Measurements from ENCODE around the gene BNIP5.

BNIP5 gene, protein sequence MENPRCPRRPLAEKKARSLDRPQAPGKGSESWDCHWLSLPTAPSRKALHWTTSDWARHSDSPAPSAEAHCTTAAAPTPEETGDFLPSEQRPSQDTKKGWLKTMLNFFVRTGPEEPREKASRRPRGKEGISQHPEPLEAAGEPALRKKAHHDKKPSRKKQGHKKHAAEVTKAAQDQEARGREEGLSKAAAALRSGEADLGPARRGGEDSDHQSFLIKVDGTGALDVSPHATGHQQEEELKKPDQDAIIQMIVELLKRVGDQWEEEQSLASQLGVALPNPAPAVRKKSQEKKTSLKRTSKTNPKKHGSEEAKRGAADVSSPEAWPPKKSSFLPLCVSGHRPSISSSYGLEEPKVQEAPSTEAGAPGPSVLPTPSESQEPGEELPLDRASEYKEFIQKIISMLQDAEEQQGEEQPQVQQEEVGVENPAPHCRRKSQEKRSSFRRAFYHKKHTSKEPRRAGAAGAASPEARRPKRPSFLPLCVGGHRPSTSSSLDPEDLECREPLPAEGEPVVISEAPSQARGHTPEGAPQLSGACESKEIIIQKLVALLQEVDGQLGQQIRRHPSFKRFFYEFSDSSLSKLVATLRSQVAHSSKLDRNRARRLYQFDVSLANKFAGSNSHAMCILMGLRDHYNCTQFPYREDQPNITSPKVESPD

DNA sequence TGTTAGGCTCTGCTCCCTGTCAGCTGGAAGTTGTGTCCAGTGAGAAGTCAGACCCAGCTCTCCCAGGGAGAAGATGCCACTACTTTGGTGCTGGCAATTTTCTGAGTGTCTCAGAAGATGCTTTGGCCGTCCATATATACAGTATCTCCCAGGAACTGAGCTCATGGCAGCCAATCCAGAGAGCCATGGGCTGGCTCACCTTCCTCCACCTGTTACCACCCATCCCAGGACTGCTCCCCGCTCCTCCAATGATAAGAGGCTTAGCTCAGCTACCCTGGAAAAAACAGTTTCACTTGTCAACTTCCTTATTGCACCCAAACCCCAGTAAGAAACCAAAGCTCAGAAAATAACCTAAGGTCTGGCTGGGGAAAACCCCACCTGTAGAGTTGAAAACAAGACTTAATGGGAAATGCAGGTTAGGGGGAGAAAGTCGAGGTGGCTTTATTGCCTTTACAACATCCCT is at the start of gene BNIP5:
TSS of gene BNIP5 (minus strand) at position 110 of the 463 bp plus-strand sequence. CDS start 6,198 bp downstream, outside the sequence.
- DNase-seq, result no peak

- no peak for DNase-seq
Measured at GRCh38 chr6:36384095-36384494, 47.4 kb upstream of the BNIP5 start.

DNA sequence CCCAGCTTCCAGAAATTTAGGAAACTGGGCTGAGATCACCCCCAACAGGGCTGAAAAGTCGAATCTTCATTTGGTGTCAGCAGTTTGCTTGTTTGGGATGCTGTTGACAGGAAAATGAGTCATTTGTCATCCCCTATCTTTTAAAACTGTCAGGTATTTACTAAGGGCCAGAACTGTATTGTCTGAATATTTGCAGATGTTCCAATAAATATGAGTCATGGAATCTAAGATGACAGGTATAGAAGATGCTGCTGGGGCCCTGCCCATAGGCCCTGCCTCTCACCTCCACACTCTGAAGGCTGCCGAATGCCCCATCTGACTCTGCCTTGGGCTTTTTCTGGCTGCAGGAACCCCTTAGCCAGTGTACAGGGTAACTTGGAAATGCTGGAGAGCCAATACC is 46.9 kb upstream of the BNIP5 start:
- DNase-seq, result peak; percentile 16 to 54

DNA sequence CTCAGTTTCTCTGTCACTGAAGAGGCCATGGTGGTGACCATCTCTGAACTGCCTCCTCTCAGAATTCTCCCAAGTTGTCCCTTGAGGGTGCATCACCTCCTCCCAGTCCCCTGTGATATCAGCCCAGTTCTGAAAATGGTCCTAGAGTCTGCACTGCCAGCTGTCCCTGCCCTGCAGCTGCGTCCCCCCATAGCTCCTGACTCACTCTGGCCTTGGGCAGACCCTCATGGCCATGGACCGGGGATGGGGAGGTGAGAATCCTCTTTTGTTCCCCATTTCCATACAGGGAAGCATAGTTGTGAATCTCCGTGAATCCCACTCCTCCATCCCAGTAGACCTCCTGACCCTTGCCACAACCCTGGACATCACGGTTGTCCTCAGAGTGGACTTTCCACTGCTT is 46.3 kb upstream of the BNIP5 start:
- no peak for DNase-seq

- no peak for DNase-seq
Measured at GRCh38 chr6:36381502-36382389, 45.1 kb upstream of the BNIP5 start.

DNA sequence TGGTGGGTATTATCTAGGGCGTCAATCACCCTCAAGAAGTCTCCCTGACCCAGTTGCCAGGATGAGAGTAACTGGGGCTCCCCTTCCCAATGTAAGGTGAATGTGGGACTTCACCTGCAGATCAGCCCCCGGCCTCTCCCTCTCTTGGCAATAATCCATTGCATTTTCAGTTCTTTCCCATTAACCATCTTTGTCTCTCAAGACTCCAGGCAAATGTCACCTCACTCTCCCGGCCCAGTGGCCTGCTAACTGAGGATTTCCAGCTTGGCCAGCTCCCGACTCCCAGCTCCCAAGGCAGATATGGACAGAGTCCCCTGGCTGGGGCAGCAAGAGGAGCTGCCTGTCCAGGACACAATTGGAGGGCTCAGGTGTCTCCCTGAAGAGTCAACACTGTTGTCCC is 43.5 kb upstream of the BNIP5 start:
- no peak for DNase-seq

DNA sequence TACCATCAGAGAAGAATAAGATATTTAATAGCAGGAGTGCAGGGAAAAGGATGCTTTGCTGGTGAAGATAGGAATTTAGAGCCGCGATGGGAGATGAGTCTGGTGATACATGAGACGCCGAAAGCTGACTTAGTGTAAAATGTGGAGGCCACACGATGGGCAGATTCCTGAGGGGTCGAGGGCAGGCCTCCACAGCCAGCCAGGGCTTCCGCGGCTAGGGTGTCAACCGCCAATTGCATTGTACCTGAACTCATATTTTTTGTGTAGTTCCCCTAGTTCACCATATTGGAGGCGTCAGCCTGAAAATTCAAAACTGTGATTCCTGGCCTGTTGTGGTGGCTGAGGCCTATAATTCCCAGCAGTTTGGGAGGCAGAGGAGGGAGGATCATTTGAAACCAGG is 42.2 kb upstream of the BNIP5 start:
- DNase-seq, result no peak

- no peak for DNase-seq
Measured at GRCh38 chr6:36378243-36378920, 41.7 kb upstream of the BNIP5 start.

GRCh38 chr6:36377594-36377993 is 40.9 kb upstream of the BNIP5 start:
- no peak for DNase-seq

- DNase-seq, result no peak
Measured at GRCh38 chr6:36376742-36377141, 40.1 kb upstream of the BNIP5 start.

DNA sequence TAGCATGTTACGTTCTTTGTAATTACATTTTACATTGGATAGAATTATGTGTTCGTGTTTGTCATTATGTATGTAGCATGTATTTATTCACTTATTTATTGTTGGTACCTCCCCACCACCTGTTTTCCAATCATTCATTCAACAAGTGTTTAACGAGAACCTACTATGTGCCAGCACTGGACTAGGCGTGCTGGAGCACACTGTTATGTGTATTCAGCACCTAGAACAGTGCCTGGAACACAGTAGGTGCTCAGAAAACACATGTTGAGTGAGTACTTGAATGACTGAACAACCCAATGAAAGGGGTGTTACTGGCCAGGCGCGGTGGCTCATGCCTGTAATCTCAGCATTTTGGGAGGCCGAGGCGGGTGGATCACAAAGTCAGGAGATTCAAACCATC is 39.5 kb upstream of the BNIP5 start:
- DNase-seq, result no peak

DNA sequence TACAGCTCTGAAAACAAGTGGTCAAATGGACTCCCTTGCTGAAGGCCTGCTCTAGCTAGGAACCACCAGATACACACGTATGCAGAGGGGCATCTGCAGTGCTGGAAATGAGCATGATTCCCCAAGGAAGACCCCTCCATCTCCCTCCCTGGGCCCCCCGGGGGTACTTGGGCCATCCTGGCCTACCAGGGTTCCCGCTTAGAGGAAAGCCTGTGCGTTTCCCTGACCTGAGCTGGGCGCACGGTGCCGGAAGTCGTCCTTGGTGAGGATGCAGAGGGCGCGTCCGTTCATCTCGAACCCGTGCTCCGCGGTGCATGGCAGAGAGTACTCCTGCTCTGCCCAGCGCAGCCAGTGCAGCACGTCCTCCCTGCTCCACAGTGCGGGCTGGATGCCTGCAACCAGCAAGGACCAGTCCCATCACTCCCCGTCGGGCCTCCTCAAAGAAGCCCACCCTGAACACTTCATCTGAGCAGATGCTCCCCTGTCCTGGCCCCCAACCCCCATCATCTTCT is 39.0 kb upstream of the BNIP5 start:
- DNase-seq, result no peak

DNA sequence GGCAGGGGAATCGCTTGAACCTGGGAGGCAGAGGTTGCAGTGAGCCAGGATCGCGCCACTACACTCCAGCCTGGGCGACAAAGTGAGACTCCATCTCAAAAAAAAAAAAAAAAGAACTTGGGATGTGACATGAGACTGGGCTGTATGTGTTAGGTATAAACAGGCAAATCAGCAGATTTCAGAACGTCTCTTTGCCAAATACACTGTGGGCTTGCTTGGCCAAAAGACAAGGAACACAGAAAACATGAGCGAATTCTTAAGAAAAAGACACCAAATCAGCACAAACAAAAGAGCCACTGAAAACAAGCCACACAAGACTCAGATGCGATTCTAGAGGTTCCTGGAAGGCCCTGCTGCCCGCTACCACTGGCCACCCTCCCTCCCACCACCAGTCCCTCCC is 38.3 kb upstream of the BNIP5 start:
- no peak for DNase-seq

- no peak for DNase-seq
Measured at GRCh38 chr6:36374194-36374593, 37.5 kb upstream of the BNIP5 start.

DNA sequence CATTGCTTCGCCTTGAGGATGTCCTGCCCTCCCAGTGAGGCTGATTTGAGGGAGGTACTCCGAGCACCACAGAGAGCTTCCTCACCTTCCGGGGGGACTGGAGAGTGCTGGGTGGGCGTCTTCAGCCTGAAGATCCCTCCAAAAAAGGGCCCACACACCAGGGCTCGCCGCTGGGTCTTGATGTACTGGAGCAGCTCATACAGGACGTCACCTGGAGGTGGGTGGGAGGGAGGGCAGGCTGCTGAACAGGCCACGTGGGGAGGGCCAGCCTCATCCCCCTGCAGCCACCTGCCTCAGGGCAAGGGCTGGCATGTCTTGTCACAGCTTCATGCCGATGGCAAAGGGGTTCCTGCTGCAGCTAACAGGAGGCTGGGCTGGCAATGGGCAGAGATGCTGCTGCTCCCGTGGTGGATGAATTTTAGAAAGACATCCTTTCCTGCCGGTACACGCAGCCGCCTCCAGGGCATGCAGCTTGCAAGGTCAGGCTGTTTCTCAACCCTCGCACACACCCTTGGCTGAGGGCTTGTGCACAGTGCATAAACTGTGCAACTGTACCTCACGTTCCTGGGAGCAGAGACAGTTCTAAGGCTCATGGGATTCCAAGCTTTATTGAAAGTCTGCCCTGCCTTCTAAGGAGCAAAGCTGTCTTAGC is 36.8 kb upstream of the BNIP5 start:
- DNase-seq, result no peak

DNA sequence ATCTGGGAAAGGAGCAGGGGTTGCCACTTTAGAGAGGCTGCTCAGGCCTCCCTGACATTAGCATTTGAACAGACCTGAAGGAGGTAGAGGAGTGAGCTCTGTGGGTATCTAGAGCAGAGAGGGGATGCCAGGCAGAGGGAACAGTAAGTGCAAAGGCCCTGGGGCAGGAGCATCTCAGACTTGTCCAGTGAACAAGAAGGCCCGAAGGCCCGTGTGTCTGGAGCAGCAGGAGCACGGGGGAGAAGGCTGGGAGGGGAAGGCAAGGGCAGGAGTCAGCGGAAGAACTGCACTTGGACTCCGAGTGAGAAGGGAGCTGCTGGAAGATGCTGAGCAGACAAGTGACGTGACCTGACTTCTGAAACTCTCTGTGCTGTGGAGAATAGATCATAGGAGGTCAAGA is 35.4 kb upstream of the BNIP5 start:
- DNase-seq, result no peak

GRCh38 chr6:36371211-36371610 is 34.5 kb upstream of the BNIP5 start:
- DNase-seq, result no peak

- DNase-seq, result no peak
Measured at GRCh38 chr6:36370638-36371037, 34.0 kb upstream of the BNIP5 start.

DNA sequence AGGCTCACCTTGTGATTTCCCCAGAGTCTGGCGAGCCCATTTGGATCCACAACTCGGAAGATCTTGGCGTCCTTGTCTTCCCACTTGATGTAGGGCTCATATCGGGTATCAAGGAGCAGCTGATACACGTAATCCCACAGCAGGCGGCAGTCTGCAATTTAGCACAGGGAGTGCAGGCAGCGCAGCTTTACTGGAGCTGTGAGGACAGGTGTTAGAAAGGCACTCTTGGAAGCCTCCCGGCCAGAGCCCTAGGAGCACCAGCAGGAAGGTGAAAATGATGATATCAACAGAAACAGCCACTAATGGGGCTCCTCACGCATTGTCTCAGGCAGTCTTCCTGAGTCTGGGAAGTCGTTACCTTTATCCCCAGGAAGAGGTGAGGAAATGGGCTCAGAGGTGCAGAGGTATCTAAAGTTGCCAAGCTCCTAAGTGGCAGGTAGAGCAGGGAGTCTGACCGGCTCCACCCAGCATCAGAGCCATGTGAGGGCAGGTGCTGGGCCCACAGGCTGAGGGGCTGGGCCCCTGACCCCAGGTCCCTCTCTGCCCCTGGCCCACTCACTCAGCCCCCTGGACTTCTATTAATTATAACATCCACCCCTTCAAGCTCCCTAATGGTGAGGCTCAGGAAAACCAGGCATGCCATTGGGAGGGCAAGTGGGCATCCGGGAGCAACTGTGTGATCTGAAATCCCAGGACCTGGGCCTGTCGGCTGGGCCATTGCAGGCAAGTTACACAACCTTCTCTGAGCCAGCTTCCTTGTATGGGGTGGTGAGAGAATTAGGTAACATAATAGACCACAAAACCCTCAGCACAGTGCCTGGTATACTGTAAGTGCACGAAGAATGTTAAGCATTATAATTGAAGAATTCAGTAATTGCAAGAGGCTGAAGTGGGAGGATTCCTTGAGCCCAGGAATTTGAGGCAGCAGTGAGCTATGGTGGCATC is 32.5 kb upstream of the BNIP5 start:
- DNase-seq, result no peak

DNA sequence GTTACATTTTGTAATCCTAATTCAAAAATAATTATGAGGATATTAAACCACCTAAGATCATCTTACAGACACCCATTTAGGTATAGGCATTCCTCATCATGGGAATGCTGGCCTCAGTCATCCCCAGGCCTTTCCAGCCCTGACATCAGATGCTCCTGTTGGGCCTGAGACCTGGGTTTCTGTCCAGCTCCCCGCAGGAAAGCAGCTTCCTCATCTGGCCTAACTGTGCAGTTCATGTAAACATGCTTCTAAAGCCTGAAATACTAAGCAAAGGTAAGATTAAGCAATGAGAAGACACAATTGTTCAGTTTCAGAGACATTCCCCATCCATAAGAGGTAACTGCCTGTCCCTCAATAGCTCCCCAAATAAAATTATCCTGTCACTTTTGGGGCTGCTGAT is 31.7 kb upstream of the BNIP5 start:
- no peak for DNase-seq

DNA sequence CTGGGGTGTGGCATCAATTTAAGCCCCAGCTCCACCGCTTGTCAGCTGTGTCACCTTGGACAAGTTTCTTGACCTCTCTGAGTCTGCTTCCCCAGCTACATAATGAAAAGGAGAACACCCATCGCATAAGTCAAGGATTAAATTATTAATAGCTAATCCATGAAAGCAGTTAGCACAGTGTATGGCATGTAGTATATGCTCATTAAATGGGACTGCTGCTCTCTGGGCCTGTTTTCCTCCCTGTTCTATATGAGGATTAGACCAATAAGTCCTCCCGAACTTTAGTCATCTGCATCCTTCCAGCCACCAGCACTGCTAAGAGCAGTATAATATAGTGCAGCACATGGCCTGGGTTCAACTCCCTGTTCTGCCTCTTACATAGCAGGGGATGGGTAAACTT is 31.1 kb upstream of the BNIP5 start:
- no peak for DNase-seq

Measured in activated CD4-positive, alpha-beta T cell treated with anti-CD3 and anti-CD28 coated beads for 4 hours (primary cell).